K562 (cell line): ENCODE measurements around the gene GLIPR1L1. TPM values are rescaled to one million over a fixed set of nuclear protein-coding genes. Genes with fewer than 3 reads are reported as not detected.

Experiments used
- CTCF ChIP-seq, 3 experiments: IDR thresholded peaks in 2 of 3; conservative IDR thresholded peaks in 1 of 3; 2 replicates each; pipeline ENCODE4 v1.5.1; 2011 to 2012; ENCODE audit warnings: low read length in 3 of 3, mild to moderate bottlenecking in 3 of 3, control low read depth in 2 of 3, improper control_type of control experiment in 1 of 3, inconsistent platforms in 1 of 3, low read depth in 1 of 3, mixed read lengths in 1 of 3, moderate library complexity in 1 of 3; ENCODE audit not compliant: insufficient read depth in 2 of 3
- L3MBTL2 ChIP-seq: fragments of 450-650 bp; IDR thresholded peaks from 2 replicates; pipeline ENCODE4 v1.6.1; 2016; ENCODE audit warnings: mild to moderate bottlenecking, moderate library complexity
- MAFF ChIP-seq: IDR thresholded peaks from 2 replicates; pipeline ENCODE4 v1.6.1; 2012; ENCODE audit warnings: low read length, improper control_type of control experiment
- MXD1 ChIP-seq: fragments of 250-450 bp; sonication (Bioruptor Pico); IDR thresholded peaks from 2 replicates; pipeline ENCODE4 v1.8.0; 2021; ENCODE audit warnings: borderline replicate concordance, mild to moderate bottlenecking, moderate library complexity; ENCODE audit not compliant: poor library complexity, severe bottlenecking
- NFATC3 ChIP-seq: fragments of 450-650 bp; IDR thresholded peaks from 2 replicates; pipeline ENCODE4 v1.6.1; 2017; ENCODE audit warnings: mild to moderate bottlenecking
- NR2F6 ChIP-seq: fragments of 450-650 bp; formaldehyde crosslinking; IDR thresholded peaks from 2 replicates; pipeline ENCODE4 v1.4.0; 2020; ENCODE audit warnings: mild to moderate bottlenecking
- POLR2G ChIP-seq: fragments of 200-400 bp; formaldehyde crosslinking; IDR thresholded peaks from 2 replicates; pipeline ENCODE4 v1.6.1; 2017; ENCODE audit warnings: low read depth, mild to moderate bottlenecking, antibody characterized with exemption, low read length, moderate library complexity
- POLR3G ChIP-seq: IDR thresholded peaks from 2 replicates; pipeline ENCODE4 v1.6.1; 2011; ENCODE audit not compliant: insufficient read length, insufficient replicate concordance; ENCODE audit errors: extremely low read depth
- SMARCB1 ChIP-seq: IDR thresholded peaks from 2 replicates; pipeline ENCODE4 v1.6.1; 2011; ENCODE audit warnings: improper control_type of control experiment, low read depth; ENCODE audit not compliant: insufficient read length
- THRA ChIP-seq: fragments of 450-650 bp; IDR thresholded peaks from 2 replicates; pipeline ENCODE4 v1.6.1; 2017; ENCODE audit warnings: mild to moderate bottlenecking, moderate library complexity
- YY1 ChIP-seq, 3 experiments: IDR thresholded peaks; 2 replicates each; pipeline ENCODE4 v1.6.1; 2011; ENCODE audit warnings: low read length in 2 of 3, mild to moderate bottlenecking in 2 of 3, moderate library complexity in 2 of 3, borderline replicate concordance in 1 of 3, control low read depth in 1 of 3, low read depth in 1 of 3; ENCODE audit not compliant: insufficient read depth in 3 of 3, insufficient replicate concordance in 2 of 3, control insufficient read depth in 1 of 3, insufficient read length in 1 of 3; ENCODE audit errors: extremely low read depth in 1 of 3
- ZNF212 ChIP-seq: fragments of 450-650 bp; formaldehyde crosslinking; IDR thresholded peaks from 2 replicates; pipeline ENCODE4 v1.4.0; 2020; ENCODE audit warnings: mild to moderate bottlenecking
- ZNF609 ChIP-seq: sonication (generic); formaldehyde crosslinking; IDR thresholded peaks from 2 replicates; pipeline ENCODE4 v1.8.1; 2023; ENCODE audit warnings: missing genetic modification reagents, mild to moderate bottlenecking, borderline replicate concordance
- polyA plus RNA-seq, 8 experiments: library from polyadenylated mRNA; depleted of rRNA in 4 of 8; stranded (reverse) in 5 of 8; unstranded in 3 of 8; fragments of >200 nt; fragmentation: Nextera tagmentation in 2 of 8; fragmentation: Illumina TruSeq in 1 of 8; extraction: Ambion mirVana in 2 of 8; extraction: Trizol in 1 of 8; gene quantifications; 2 replicates each; pipeline versions ENCODE4 v1.2.1 to v1.2.3, GENCODE V29; 2011 to 2014; ENCODE audit warnings: inconsistent platforms in 1 of 8, missing spikeins in 1 of 8
- total RNA-seq, 7 experiments: library from RNA; depleted of rRNA in 6 of 7; stranded (reverse); fragments of >200 nt in 6 of 7; fragmentation: Illumina TruSeq in 2 of 7; extraction: Trizol in 2 of 7; gene quantifications; 2 replicates each; pipeline versions ENCODE4 v1.2.1 to v1.2.3, GENCODE V29; 2011 to 2021; ENCODE audit warnings: low replicate concordance in 1 of 7
- TF ChIP-seq, protein P1 (sequence below): fragments of 450-650 bp; IDR thresholded peaks from 2 replicates; pipeline ENCODE4 v1.6.1; 2016; ENCODE audit warnings: mild to moderate bottlenecking

Gene GLIPR1L1
- total and polyA plus RNA-seq, 9 of the 15 experiments (the other 6 are each of a cell fraction or from before 2014, with no cell fraction given), result not detected

DNA sequence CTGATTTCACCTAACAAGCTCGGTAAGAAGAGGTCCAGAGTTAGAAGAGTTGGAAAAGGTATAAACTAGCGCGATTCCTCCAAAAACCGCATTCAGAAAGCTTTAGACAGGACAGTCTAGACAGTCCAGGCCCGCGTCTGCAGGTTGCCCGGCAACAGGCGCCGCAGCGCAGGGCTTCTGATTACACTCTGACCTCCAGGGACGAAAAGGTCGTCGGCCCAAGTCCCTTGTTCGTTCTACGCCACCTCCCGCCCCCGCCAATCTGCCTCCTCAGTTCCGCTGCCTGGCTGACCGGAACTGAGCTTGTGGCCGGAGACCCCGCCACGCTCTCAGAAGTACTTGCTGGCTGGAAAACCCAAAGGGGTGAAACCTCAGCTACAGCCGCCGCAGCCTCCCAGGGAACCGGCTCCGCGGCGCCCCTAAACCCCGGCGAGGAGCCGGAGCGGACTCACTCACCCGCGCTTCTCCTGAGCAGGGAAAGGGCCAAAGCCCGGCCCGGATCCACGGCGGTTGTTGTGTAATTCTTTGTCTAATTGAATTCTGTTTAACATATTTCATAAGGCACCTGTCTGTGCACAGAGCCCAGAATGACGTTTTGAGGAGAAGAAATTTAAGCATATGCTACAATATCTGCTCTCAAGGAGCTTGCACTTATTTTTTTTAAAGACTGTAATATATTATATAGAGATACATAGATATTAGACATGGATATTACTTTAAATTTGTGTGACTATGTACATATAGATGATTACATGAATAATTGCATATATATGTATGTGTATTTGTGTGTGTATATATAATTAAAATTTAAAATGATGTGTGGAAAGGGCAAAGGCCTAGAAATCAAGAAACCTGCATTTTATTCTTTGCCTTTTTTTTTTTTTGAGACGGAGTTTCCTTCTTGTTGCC, 4.3 kb upstream of the GLIPR1L1 start, which contains the start of gene CAPS2 (continued):
- no peak for TF ChIP-seq ZNF212 (CRISPR knock-in tag)
- no peak for TF ChIP-seq NR2F6
- TF ChIP-seq L3MBTL2, result peak; percentile 51; the same call in 1 of the 2 replicates
- no peak for TF ChIP-seq CTCF (IDR thresholded peaks at IDR 0.05 in 2 of 3, conservative IDR thresholded peaks at IDR 0.05 in 1 of 3; ENCODE audit: insufficient read depth in 2 of 3, low read depth in 1 of 3, low read length in 3 of 3)
- TF ChIP-seq, protein P1, sequence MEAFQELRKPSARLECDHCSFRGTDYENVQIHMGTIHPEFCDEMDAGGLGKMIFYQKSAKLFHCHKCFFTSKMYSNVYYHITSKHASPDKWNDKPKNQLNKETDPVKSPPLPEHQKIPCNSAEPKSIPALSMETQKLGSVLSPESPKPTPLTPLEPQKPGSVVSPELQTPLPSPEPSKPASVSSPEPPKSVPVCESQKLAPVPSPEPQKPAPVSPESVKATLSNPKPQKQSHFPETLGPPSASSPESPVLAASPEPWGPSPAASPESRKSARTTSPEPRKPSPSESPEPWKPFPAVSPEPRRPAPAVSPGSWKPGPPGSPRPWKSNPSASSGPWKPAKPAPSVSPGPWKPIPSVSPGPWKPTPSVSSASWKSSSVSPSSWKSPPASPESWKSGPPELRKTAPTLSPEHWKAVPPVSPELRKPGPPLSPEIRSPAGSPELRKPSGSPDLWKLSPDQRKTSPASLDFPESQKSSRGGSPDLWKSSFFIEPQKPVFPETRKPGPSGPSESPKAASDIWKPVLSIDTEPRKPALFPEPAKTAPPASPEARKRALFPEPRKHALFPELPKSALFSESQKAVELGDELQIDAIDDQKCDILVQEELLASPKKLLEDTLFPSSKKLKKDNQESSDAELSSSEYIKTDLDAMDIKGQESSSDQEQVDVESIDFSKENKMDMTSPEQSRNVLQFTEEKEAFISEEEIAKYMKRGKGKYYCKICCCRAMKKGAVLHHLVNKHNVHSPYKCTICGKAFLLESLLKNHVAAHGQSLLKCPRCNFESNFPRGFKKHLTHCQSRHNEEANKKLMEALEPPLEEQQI, result no peak
- TF ChIP-seq MXD1 (CRISPR knock-in tag), result no peak
- TF ChIP-seq YY1 (IDR thresholded peaks at IDR 0.05; ENCODE audit: borderline replicate concordance in 1 of 3, control insufficient read depth in 1 of 3, extremely low read depth in 1 of 3, insufficient read depth in 3 of 3, insufficient read length in 1 of 3, insufficient replicate concordance in 2 of 3, low read depth in 1 of 3, low read length in 2 of 3), result peak in 1 of 3 experiments; percentile 78
- TF ChIP-seq MAFF, result no peak
- no peak for TF ChIP-seq THRA
- no peak for TF ChIP-seq SMARCB1
- no peak for TF ChIP-seq POLR3G
- TF ChIP-seq POLR2G, result peak; percentile 68
- TF ChIP-seq NFATC3, result no peak
- no peak for TF ChIP-seq ZNF609
